Urinary bladder (tissue), 4 donors: ENCODE data around the gene HRCT1. TPM values are rescaled to one million over a fixed set of nuclear protein-coding genes. Genes with fewer than 3 reads are reported as not detected.

ENCODE experiments used
- DNase-seq: peaks from one replicate; pipeline ENCODE4 v3.0.0-alpha.2; 2015; ENCODE audit errors: extremely low spot score
- H3K27ac ChIP-seq: one replicate; pipeline ENCODE4 v1.5.1; 2013; ENCODE audit warnings: low read depth, mild to moderate bottlenecking, moderate library complexity
- H3K36me3 ChIP-seq: one replicate; pipeline ENCODE4 v1.6.1; 2013; ENCODE audit warnings: mild to moderate bottlenecking, moderate library complexity; ENCODE audit not compliant: insufficient read depth
- H3K4me1 ChIP-seq: one replicate; pipeline ENCODE4 v1.6.1; 2013; ENCODE audit warnings: mild to moderate bottlenecking, moderate library complexity; ENCODE audit not compliant: insufficient read depth
- H3K4me3 ChIP-seq: one replicate; pipeline ENCODE4 v1.5.1; 2013; ENCODE audit warnings: low read depth, low read length
- WGBS: extraction: QIAGEN DNeasy Blood & Tissue Kit; methylation state at CpG from one replicate; pipeline ENCODE4 v1.1.7; 2013; 5-methylcytosine and 5-hydroxymethylcytosine counted together
- polyA plus RNA-seq: library from polyadenylated mRNA; stranded (reverse); fragments of 200-250 nt; gene quantifications from one replicate; pipeline ENCODE4 v1.2.3, GENCODE V29; 2013
- total RNA-seq: library from RNA; depleted of rRNA; stranded (reverse); fragments of >200 nt; gene quantifications from one replicate; pipeline ENCODE4 v1.2.3, GENCODE V29; 2014
- donor health status: healthy with polysubstance abuse.
- donor health status: healthy.

Gene HRCT1
- total RNA-seq (0.42 TPM), polyA plus RNA-seq (15.8 TPM)

- Histone ChIP-seq H3K4me3 (no peak within 1 kb of the TSS), H3K36me3 (no peaks in the 10 kb centered on the region), H3K27ac (peak within 1 kb of the TSS; percentile 85), H3K4me1 (peaks cover 3% of the 10 kb centered on the region)
- DNase-seq = peak; percentile 78
- 48% methylated on average over 30 of the region's 30 CpGs for WGBS
Measured at GRCh38 chr9:35905912-35906679, at the start of gene HRCT1. Gene HRCT1 (plus strand): TSS chr9:35906202. CDS start chr9:35906288, 86 bp downstream.

DNA sequence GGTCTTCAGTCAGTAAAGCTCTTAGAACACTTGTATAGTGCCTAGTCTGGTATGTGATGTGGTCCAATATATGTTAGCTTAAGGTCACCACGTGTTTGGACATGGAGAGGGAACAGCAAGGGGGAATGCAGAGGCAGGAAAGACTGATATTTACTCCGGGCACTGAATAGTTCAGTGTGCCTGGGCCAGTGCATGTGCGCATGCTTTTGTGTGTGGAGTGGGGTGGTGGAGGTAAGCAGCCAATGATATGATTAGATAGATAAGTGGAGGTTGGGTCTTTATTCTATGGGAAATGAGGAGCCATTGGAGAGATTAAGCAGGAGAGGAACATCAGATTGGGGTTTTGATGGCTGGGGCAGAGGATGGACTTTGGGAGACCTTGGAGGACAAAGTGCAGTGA lies 49.8 kb upstream of the HRCT1 start:
- Histone ChIP-seq H3K27ac (no peak overlapping the region), H3K36me3 (no peaks in the 10 kb centered on the region), H3K4me3 (no peak overlapping the region), H3K4me1 (no peaks in the 10 kb centered on the region)
- WGBS = 75% methylated on average over 3 of the region's 3 CpGs
- no peak for DNase-seq

- 83% methylated on average over 5 of the region's 5 CpGs for WGBS
- no peaks in the 10 kb centered on the region for H3K36me3 ChIP-seq
- H3K4me1 ChIP-seq = no peaks in the 10 kb centered on the region
- no peak for DNase-seq
- no peak overlapping the region for H3K27ac ChIP-seq
- H3K4me3 ChIP-seq = no peak overlapping the region
Measured at GRCh38 chr9:35856882-35857281, 49.1 kb upstream of the HRCT1 start.

DNA sequence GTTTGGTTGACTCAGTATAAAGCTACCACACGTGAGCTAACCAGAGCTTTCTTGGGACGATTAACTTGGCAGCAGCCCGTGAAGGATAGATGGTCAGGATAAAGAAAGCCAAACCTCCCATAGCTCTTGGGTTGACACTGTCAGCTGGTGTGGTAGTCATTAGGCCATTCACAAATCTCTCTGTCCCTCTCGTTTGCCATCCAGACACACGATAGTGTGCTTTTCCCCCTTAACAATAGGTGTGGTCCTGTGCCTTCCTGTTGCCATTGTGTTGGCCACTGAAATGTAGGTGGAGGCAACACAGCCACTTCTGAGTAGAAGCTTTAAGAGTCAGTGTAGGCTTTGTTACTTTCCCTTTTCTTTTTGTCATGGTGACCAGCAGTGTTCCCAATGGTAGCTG lies 47.5 kb upstream of the HRCT1 start:
- Histone ChIP-seq H3K27ac (no peak overlapping the region), H3K36me3 (no peaks in the 10 kb centered on the region), H3K4me3 (no peak overlapping the region), H3K4me1 (no peaks in the 10 kb centered on the region)
- no peak for DNase-seq
- WGBS = 67% methylated on average over 5 of the region's 5 CpGs

- H3K36me3 ChIP-seq = no peaks in the 10 kb centered on the region
- no peak for DNase-seq
- WGBS = 57% methylated on average over 16 of the region's 16 CpGs
- no peak overlapping the region for H3K4me3 ChIP-seq
- H3K4me1 ChIP-seq = no peaks in the 10 kb centered on the region
- H3K27ac ChIP-seq = no peak overlapping the region
Measured at GRCh38 chr9:35859310-35859989, 46.6 kb upstream of the HRCT1 start.

DNA sequence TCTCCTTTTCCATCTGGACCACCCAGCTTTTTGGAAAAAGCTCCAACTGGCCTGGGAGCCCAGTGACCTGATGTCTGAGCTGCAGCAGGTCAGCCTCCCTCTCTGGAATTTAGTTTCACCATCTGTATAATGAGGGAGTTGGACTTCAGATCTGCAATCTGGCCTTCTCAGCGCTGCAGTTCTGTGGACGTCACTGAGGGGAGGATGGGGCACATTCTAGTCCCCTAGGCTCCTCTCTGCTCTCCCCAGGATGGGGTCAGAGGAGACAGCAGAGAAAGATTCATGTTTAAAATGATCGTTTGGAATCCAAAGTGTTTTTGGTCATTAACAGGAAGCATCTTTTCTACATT lies 46.0 kb upstream of the HRCT1 start:
- no peaks in the 10 kb centered on the region for H3K36me3 ChIP-seq
- no peak for DNase-seq
- H3K4me1 ChIP-seq = no peaks in the 10 kb centered on the region
- 40% methylated on average over 3 of the region's 3 CpGs for WGBS
- no peak overlapping the region for H3K27ac ChIP-seq
- no peak overlapping the region for H3K4me3 ChIP-seq

GRCh38 chr9:35861161-35861897 lies 44.7 kb upstream of the HRCT1 start:
- H3K4me1 ChIP-seq = no peaks in the 10 kb centered on the region
- WGBS = 67% methylated on average over 12 of the region's 12 CpGs
- no peaks in the 10 kb centered on the region for H3K36me3 ChIP-seq
- H3K27ac ChIP-seq = no peak overlapping the region
- DNase-seq = no peak
- no peak overlapping the region for H3K4me3 ChIP-seq

- Histone ChIP-seq H3K27ac (no peak overlapping the region), H3K36me3 (no peaks in the 10 kb centered on the region), H3K4me3 (no peak overlapping the region), H3K4me1 (no peaks in the 10 kb centered on the region)
- DNase-seq = no peak
- 85% methylated on average over 4 of the region's 4 CpGs for WGBS
Measured at GRCh38 chr9:35862328-35862727, 43.7 kb upstream of the HRCT1 start.

DNA sequence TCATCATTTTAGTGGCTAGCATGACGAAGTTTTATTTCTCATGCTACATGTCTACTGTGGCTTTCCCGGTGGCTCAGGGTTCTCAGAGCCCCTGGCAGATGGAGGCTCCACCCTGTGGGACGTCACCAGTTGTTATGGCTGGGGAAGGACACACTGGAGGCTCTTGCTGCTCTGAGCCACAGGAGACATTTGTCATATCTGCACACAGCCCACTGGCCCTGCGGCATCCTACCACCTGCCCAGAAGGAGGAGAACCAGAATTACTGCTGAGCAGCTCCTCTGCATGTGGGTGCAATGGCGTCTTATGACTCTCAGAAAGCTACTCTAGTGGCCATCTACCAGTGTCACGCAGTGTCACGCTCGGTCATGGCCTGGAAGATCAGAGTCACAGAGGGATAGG lies 42.4 kb upstream of the HRCT1 start:
- Histone ChIP-seq H3K4me3 (no peak overlapping the region), H3K27ac (no peak overlapping the region), H3K36me3 (no peaks in the 10 kb centered on the region), H3K4me1 (no peaks in the 10 kb centered on the region)
- WGBS = 77% methylated on average over 8 of the region's 8 CpGs
- no peak for DNase-seq

- WGBS = 74% methylated on average over 8 of the region's 8 CpGs
- no peak overlapping the region for H3K4me3 ChIP-seq
- no peaks in the 10 kb centered on the region for H3K4me1 ChIP-seq
- no peak for DNase-seq
- no peaks in the 10 kb centered on the region for H3K36me3 ChIP-seq
- no peak overlapping the region for H3K27ac ChIP-seq
Measured at GRCh38 chr9:35864695-35865255, 41.2 kb upstream of the HRCT1 start.

- WGBS = 90% methylated on average over 4 of the region's 4 CpGs
Measured at GRCh38 chr9:35867538-35867937, 38.5 kb upstream of the HRCT1 start.

GRCh38 chr9:35868933-35869332 lies 37.1 kb upstream of the HRCT1 start:
- no peak for DNase-seq
- no peaks in the 10 kb centered on the region for H3K36me3 ChIP-seq
- WGBS = 69% methylated on average over 2 of the region's 2 CpGs
- no peaks in the 10 kb centered on the region for H3K4me1 ChIP-seq
- no peak overlapping the region for H3K27ac ChIP-seq
- no peak overlapping the region for H3K4me3 ChIP-seq

More at GRCh38 chr9:35867538-35867937, 38.5 kb upstream of the HRCT1 start:
- DNase-seq = no peak
- H3K4me1 ChIP-seq = no peaks in the 10 kb centered on the region
- H3K4me3 ChIP-seq = no peak overlapping the region
- H3K36me3 ChIP-seq = no peaks in the 10 kb centered on the region
- no peak overlapping the region for H3K27ac ChIP-seq

GRCh38 chr9:35869621-35870216 lies 36.3 kb upstream of the HRCT1 start:
- DNase-seq = no peak
- Histone ChIP-seq H3K27ac (no peak overlapping the region), H3K4me3 (no peak overlapping the region), H3K4me1 (no peaks in the 10 kb centered on the region), H3K36me3 (no peaks in the 10 kb centered on the region)
- WGBS = 87% methylated on average over 19 of the region's 19 CpGs
